PFSK-1 (cell line): ENCODE results near the gene KRTAP4-7.
"Not testable (repeated sequence)": the region's sequence is repeated elsewhere in the genome, so short reads cannot be mapped to it uniquely, and the experiment has no call there.

Experiments
- FOXP2 ChIP-seq: optimal IDR thresholded peaks from 2 replicates; pipeline ENCODE3; 2011; ENCODE audit warnings: borderline replicate concordance, control low read depth, inconsistent platforms; ENCODE audit not compliant: insufficient read depth; ENCODE audit errors: extremely low read length, extremely low read depth
- POLR2AphosphoS5 ChIP-seq: IDR thresholded peaks from 2 replicates; pipeline ENCODE4 v1.6.1; 2012; ENCODE audit warnings: low read depth, mild to moderate bottlenecking, control low read depth, low read length, moderate library complexity
- SIN3A ChIP-seq: IDR thresholded peaks from 2 replicates; pipeline ENCODE4 v1.6.1; 2012; ENCODE audit warnings: mild to moderate bottlenecking, low read length, moderate library complexity, borderline replicate concordance; ENCODE audit not compliant: insufficient read depth
- TAF1 ChIP-seq: IDR thresholded peaks from 2 replicates; pipeline ENCODE4 v1.6.1; 2012; ENCODE audit warnings: low read length, control low read depth, borderline replicate concordance; ENCODE audit not compliant: insufficient read depth
- TF ChIP-seq, protein P1 (sequence below), 2 experiments: IDR thresholded peaks; 2 replicates each; pipeline versions ENCODE4 v1.6.1 to v1.8.0; 2011 to 2012; ENCODE audit warnings: low read depth in 2 of 2, low read length in 2 of 2, control low read depth in 1 of 2, inconsistent platforms in 1 of 2, mild to moderate bottlenecking in 1 of 2, moderate library complexity in 1 of 2; ENCODE audit not compliant: insufficient read depth in 1 of 2

KRTAP4-7 gene

DNA sequence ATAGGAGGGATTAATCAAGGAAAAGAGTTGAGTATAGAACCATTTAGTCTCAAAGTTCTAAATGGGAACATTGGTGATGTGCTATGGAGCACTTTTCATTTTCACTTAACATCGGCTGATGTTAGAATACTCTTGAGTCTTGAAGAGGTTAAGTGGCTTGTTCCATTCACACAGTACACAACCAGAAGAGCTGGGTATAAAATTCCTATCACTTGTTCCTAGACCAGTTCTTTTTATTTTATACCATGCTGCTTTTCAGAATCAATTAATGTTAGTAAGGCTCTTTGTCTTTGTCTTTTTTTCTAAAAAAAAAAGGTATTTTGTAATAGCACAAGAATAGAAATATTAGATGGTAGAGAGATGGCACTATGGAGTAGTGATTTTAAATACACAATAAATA, 41.0 kb upstream of the KRTAP4-7 start:
- TF ChIP-seq TAF1 (no peak), SIN3A (no peak), POLR2AphosphoS5 (no peak), FOXP2 (no peak)
- TF ChIP-seq, protein P1, sequence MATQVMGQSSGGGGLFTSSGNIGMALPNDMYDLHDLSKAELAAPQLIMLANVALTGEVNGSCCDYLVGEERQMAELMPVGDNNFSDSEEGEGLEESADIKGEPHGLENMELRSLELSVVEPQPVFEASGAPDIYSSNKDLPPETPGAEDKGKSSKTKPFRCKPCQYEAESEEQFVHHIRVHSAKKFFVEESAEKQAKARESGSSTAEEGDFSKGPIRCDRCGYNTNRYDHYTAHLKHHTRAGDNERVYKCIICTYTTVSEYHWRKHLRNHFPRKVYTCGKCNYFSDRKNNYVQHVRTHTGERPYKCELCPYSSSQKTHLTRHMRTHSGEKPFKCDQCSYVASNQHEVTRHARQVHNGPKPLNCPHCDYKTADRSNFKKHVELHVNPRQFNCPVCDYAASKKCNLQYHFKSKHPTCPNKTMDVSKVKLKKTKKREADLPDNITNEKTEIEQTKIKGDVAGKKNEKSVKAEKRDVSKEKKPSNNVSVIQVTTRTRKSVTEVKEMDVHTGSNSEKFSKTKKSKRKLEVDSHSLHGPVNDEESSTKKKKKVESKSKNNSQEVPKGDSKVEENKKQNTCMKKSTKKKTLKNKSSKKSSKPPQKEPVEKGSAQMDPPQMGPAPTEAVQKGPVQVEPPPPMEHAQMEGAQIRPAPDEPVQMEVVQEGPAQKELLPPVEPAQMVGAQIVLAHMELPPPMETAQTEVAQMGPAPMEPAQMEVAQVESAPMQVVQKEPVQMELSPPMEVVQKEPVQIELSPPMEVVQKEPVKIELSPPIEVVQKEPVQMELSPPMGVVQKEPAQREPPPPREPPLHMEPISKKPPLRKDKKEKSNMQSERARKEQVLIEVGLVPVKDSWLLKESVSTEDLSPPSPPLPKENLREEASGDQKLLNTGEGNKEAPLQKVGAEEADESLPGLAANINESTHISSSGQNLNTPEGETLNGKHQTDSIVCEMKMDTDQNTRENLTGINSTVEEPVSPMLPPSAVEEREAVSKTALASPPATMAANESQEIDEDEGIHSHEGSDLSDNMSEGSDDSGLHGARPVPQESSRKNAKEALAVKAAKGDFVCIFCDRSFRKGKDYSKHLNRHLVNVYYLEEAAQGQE (IDR thresholded peaks at IDR 0.05; ENCODE audit: insufficient read depth in 1 of 2, low read depth in 2 of 2, low read length in 2 of 2) = no peak

DNA sequence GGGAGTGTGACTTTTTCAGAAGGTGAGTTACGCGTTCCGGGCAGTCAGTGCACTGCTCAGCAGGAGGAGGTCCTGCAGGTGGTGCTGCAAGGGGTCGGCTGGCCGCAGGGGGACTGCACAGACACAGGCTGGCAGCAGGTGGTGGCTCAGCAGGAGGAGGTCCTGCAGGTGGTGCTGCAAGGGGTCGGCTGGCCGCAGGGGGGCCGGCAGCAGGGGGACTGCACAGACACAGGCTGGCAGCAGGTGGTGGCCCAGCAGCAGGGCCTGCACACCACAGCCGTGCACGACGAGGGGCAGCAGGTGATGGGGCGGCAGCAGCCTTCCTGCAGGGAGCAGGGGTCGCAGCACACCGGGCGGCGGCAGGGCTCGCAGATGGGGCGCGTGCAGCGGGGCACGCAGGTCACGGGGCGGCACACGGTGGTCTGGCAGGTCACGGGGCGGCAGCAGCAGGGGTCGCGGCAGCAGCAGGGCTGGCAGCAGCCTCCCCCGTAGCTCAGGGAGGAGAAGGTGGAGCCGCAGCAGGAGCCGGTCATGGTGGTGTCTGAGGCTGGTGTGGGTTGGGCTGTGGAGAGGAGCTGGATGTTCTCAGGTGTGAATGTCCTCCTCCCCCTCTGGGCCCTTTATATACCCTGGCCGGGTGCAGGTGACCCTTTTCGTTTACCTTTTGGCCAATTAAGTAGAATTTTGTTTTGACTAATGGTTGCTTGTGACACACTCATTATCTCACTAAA, 37.0 kb upstream of the KRTAP4-7 start, which contains the start of gene KRTAP2-1:
Gene KRTAP2-1 (minus strand): TSS at position 582 of the 731 bp plus-strand sequence. CDS start 49 bp downstream, at position 533.
- TF ChIP-seq SIN3A, TAF1: not testable (repeated sequence)
- TF ChIP-seq, protein P1 (IDR thresholded peaks at IDR 0.05; ENCODE audit: insufficient read depth in 1 of 2, low read depth in 2 of 2, low read length in 2 of 2) = not testable (repeated sequence)

DNA sequence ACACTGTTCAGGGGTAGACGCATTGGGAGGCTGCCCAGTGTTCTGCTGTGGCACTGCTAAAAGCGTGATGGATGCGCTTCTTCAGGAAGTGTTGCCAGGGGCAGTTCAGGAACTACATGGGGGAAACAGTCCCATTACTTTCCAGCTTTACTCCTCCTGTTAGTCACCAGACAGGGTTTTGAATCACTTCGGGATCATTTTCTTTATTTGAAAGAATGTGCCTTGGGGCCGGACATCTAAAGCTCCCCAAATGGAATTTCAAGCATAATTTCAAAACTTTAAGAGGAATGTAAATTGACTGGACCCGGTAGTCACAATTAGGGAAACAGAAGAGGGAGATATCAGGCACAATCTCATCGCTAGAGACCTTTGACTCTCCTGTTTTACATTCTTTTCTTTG, 35.5 kb upstream of the KRTAP4-7 start:
- TF ChIP-seq TAF1 (no peak), SIN3A (no peak), FOXP2 (no peak), POLR2AphosphoS5 (no peak)
- TF ChIP-seq, protein P1 (IDR thresholded peaks at IDR 0.05; ENCODE audit: insufficient read depth in 1 of 2, low read depth in 2 of 2, low read length in 2 of 2) = no peak

DNA sequence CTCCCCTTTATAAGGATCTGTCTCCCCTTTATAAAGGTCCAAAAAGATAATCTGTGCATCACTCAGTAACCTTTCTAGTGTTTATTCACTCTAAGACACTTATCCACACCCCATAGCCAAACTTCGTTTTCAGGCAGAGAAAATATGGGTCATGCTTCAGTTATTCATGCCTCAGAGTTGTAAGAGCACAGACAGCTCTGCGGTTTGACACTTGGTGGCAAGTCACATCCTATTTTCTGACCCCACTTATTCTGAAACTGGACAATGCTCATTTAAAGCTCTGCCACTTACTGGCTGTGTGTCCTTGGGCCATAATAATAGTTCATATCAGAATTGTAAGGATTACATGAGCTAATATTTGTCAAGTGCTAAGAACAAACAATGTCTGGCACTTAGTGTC, 34.8 kb upstream of the KRTAP4-7 start:
- no peak for TF ChIP-seq TAF1
- TF ChIP-seq POLR2AphosphoS5 = no peak
- no peak for TF ChIP-seq FOXP2
- TF ChIP-seq, protein P1 (IDR thresholded peaks at IDR 0.05; ENCODE audit: insufficient read depth in 1 of 2, low read depth in 2 of 2, low read length in 2 of 2) = no peak
- TF ChIP-seq SIN3A = no peak
